Ishikawa (cell line): ENCODE results near the gene TSPAN9.

Source experiments
- CEBPB ChIP-seq: IDR thresholded peaks from 2 replicates; pipeline ENCODE4 v1.6.1; 2012
- CREB1 ChIP-seq: IDR thresholded peaks from 2 replicates; pipeline ENCODE4 v1.6.1; 2012; ENCODE audit warnings: low read depth
- EGR1 ChIP-seq: IDR thresholded peaks from 2 replicates; pipeline ENCODE4 v1.6.1; 2012
- EP300 ChIP-seq: IDR thresholded peaks from 2 replicates; pipeline ENCODE4 v1.6.1; 2012; ENCODE audit warnings: borderline replicate concordance
- FOXM1 ChIP-seq: IDR thresholded peaks from 2 replicates; pipeline ENCODE4 v1.6.1; 2012; ENCODE audit warnings: low read depth, borderline replicate concordance
- NFIC ChIP-seq: IDR thresholded peaks from 2 replicates; pipeline ENCODE4 v1.6.1; 2012
- RAD21 ChIP-seq: IDR thresholded peaks from 2 replicates; pipeline ENCODE4 v1.6.1; 2012; ENCODE audit warnings: low read depth
- REST ChIP-seq: IDR thresholded peaks from 2 replicates; pipeline ENCODE4 v1.6.1; 2012; ENCODE audit warnings: low read depth, mild to moderate bottlenecking
- TAF1 ChIP-seq: IDR thresholded peaks from 2 replicates; pipeline ENCODE4 v1.6.1; 2012; ENCODE audit warnings: low read depth, mild to moderate bottlenecking
- TCF12 ChIP-seq: IDR thresholded peaks from 2 replicates; pipeline ENCODE4 v1.6.1; 2012; ENCODE audit warnings: low read depth
- TEAD4 ChIP-seq: IDR thresholded peaks from 2 replicates; pipeline ENCODE4 v1.6.1; 2012
- YY1 ChIP-seq: IDR thresholded peaks from 2 replicates; pipeline ENCODE4 v1.6.1; 2012; ENCODE audit warnings: low read depth
- ZBTB7A ChIP-seq: IDR thresholded peaks from 2 replicates; pipeline ENCODE4 v1.6.1; 2012; ENCODE audit warnings: low read depth
- TF ChIP-seq, protein P1 (sequence below): IDR thresholded peaks from 2 replicates; pipeline ENCODE4 v1.6.1; 2012
- TF ChIP-seq, protein P2 (sequence below): IDR thresholded peaks from 2 replicates; pipeline ENCODE4 v1.6.1; 2012

TSPAN9 gene

GRCh38 chr12:3106579-3106978 lies 29.4 kb downstream of the TSPAN9 start:
- no peak for TF ChIP-seq FOXM1
- no peak for TF ChIP-seq TAF1
- no peak for TF ChIP-seq CEBPB
- no peak for TF ChIP-seq ZBTB7A
- TF ChIP-seq EGR1, result no peak
- TF ChIP-seq TEAD4, result no peak
- TF ChIP-seq, protein P1, sequence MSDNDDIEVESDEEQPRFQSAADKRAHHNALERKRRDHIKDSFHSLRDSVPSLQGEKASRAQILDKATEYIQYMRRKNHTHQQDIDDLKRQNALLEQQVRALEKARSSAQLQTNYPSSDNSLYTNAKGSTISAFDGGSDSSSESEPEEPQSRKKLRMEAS, result no peak
- no peak for TF ChIP-seq REST
- TF ChIP-seq EP300, result no peak
- TF ChIP-seq YY1, result no peak
- TF ChIP-seq TCF12, result no peak
- TF ChIP-seq NFIC, result no peak
- TF ChIP-seq RAD21, result no peak
- TF ChIP-seq, protein P2, sequence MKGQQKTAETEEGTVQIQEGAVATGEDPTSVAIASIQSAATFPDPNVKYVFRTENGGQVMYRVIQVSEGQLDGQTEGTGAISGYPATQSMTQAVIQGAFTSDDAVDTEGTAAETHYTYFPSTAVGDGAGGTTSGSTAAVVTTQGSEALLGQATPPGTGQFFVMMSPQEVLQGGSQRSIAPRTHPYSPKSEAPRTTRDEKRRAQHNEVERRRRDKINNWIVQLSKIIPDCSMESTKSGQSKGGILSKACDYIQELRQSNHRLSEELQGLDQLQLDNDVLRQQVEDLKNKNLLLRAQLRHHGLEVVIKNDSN, result no peak
- no peak for TF ChIP-seq CREB1

DNA sequence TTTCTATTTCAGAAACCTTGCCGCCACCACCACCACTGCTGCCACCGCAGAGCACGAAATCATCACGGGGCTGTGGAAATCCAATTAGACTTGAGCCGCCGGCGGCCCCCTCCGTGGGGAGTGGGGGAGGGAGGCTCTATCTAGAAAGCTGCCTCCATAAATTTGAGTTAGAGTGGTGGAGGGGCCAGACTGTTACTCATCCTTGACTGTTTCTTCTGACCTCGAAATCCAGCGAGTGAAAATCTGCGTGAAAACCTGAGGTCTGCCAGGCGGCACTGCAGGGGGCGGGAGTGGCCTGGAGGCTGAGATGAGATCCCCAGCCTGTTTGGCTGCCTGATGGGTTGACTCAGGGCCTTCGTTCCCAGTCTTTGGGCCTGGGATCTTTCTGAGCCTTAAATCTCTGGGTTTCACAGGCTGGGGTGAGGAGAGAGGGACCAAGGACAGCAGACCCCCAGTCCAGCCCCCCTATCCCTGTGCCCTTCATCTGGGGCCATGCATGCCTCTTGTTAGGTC lies 29.9 kb downstream of the TSPAN9 start:
- TF ChIP-seq EGR1, result no peak
- TF ChIP-seq TAF1, result no peak
- no peak for TF ChIP-seq EP300
- no peak for TF ChIP-seq ZBTB7A
- no peak for TF ChIP-seq TCF12
- TF ChIP-seq NFIC, result no peak
- no peak for TF ChIP-seq FOXM1
- no peak for TF ChIP-seq TEAD4
- no peak for TF ChIP-seq CREB1
- no peak for TF ChIP-seq CEBPB
- no peak for TF ChIP-seq RAD21

DNA sequence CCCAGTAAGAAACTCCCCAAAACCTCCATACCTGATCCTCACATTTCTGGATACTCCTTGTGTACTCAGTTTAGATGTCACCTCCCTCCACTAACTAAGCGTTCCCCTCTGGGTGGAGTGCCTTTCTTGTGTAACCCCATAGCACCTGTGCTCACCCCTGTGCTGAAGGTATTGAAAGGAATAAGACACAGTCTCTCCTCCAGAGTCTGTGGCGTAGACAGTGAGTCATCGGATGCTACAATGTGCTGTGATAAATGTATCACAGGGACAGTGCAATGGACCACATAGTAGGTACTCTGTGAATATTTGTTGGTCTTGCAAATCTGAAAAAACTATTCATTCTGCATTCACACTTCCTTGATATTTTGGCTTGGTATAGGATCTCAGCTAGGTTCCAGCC lies 30.8 kb downstream of the TSPAN9 start:
- TF ChIP-seq, protein P1, result no peak
- TF ChIP-seq, protein P2, result no peak
- no peak for TF ChIP-seq EGR1
- TF ChIP-seq TEAD4, result no peak
- no peak for TF ChIP-seq TCF12
- no peak for TF ChIP-seq CREB1
- TF ChIP-seq CEBPB, result no peak
- no peak for TF ChIP-seq FOXM1
- no peak for TF ChIP-seq ZBTB7A
- TF ChIP-seq TAF1, result no peak
- TF ChIP-seq NFIC, result no peak
- TF ChIP-seq YY1, result no peak
- TF ChIP-seq REST, result no peak
- no peak for TF ChIP-seq EP300
- no peak for TF ChIP-seq RAD21

GRCh38 chr12:3110578-3110977 lies 33.4 kb downstream of the TSPAN9 start:
- no peak for TF ChIP-seq TEAD4
- TF ChIP-seq FOXM1, result no peak

GRCh38 chr12:3113671-3114325 lies 36.6 kb downstream of the TSPAN9 start:
- TF ChIP-seq REST, result no peak
- TF ChIP-seq ZBTB7A, result no peak
- no peak for TF ChIP-seq EP300
- TF ChIP-seq, protein P1, result no peak
- TF ChIP-seq NFIC, result no peak
- TF ChIP-seq TAF1, result no peak
- TF ChIP-seq CREB1, result no peak
- no peak for TF ChIP-seq RAD21
- TF ChIP-seq EGR1, result no peak
- TF ChIP-seq, protein P2, result no peak
- no peak for TF ChIP-seq YY1
- TF ChIP-seq FOXM1, result no peak
- no peak for TF ChIP-seq TEAD4
- TF ChIP-seq TCF12, result no peak
- TF ChIP-seq CEBPB, result no peak
